PC-9 (cell line): ENCODE results near the gene ZFAND2B. TPM values are rescaled to one million over a fixed set of nuclear protein-coding genes. Genes with fewer than 3 reads are reported as not detected.

ENCODE experiments used
- BruUV-seq: library from RNA; stranded (reverse); fragments of 400-500 nt; replicated peaks from 2 replicates; lab custom pipeline; 2021; lab: Mats Ljungman, UMichigan
- CTCF ChIA-PET: fragments of 300-600 bp; sonication (Branson Sonifier 250); formaldehyde crosslinking; loops from one replicate; lab custom pipeline; 2022; ENCODE audit warnings: antibody characterized with exemption; lab: Charles Lee
- POLR2A ChIA-PET: fragments of 300-600 bp; sonication (Branson Sonifier 250); formaldehyde crosslinking; loops from one replicate; lab custom pipeline; 2022; ENCODE audit warnings: antibody characterized with exemption; ENCODE audit not compliant: unreplicated experiment; lab: Charles Lee
- DNase-seq, 2 experiments: peaks; one replicate each; pipeline versions ENCODE4 v3.0.0 to v3.0.0-alpha.2; 2015 to 2022; ENCODE audit warnings: mixed read lengths in 1 of 2
- H2AFZ ChIP-seq: fragments of 200-600 bp; sonication (generic); 2 replicates; pipeline ENCODE4 v1.8.1; 2017; ENCODE audit warnings: antibody characterized with exemption
- H3F3A ChIP-seq: fragments of 200-600 bp; sonication (generic); 2 replicates; pipeline ENCODE4 v1.8.1; 2017; ENCODE audit warnings: antibody characterized with exemption, mild to moderate bottlenecking, low read depth; ENCODE audit not compliant: insufficient read depth
- H3K27ac ChIP-seq: fragments of 200-600 bp; sonication (generic); 2 replicates; pipeline ENCODE4 v1.6.1; 2016; ENCODE audit warnings: mixed run types
- H3K27me3 ChIP-seq: fragments of 200-600 bp; sonication (generic); 2 replicates; pipeline ENCODE4 v1.6.1; 2016; ENCODE audit warnings: low read depth, mixed run types; ENCODE audit not compliant: insufficient read depth
- H3K36me3 ChIP-seq: fragments of 200-600 bp; sonication (generic); 2 replicates; pipeline ENCODE4 v1.6.1; 2016; ENCODE audit warnings: low read depth, mixed run types
- H3K4me1 ChIP-seq: fragments of 200-600 bp; sonication (generic); replicated peaks from 2 replicates; pipeline ENCODE4 v1.6.1; 2016; ENCODE audit warnings: mixed run types; ENCODE audit not compliant: insufficient read depth
- H3K4me2 ChIP-seq: fragments of 200-600 bp; sonication (generic); 2 replicates; pipeline ENCODE4 v1.6.1; 2017; ENCODE audit warnings: mixed run types
- H3K4me3 ChIP-seq: fragments of 200-600 bp; sonication (generic); 2 replicates; pipeline ENCODE4 v1.6.1; 2016; ENCODE audit warnings: mixed run types
- H3K79me2 ChIP-seq: fragments of 200-600 bp; sonication (generic); 2 replicates; pipeline ENCODE4 v1.6.1; 2017; ENCODE audit warnings: low read depth, mixed run types
- H3K9me2 ChIP-seq: fragments of 200-600 bp; sonication (generic); 2 replicates; pipeline ENCODE4 v1.8.1; 2017; ENCODE audit warnings: mild to moderate bottlenecking; ENCODE audit not compliant: insufficient read depth
- H3K9me3 ChIP-seq: fragments of 200-600 bp; sonication (generic); 2 replicates; pipeline ENCODE4 v1.8.1; 2016; ENCODE audit warnings: low read depth; ENCODE audit not compliant: insufficient read depth
- H4K20me1 ChIP-seq: fragments of 200-600 bp; sonication (generic); 2 replicates; pipeline ENCODE4 v1.8.1; 2017; ENCODE audit not compliant: insufficient read depth
- EZH2 ChIP-seq: fragments of 200-600 bp; sonication (generic); IDR thresholded peaks from 2 replicates; pipeline ENCODE4 v1.8.0; 2017; ENCODE audit warnings: antibody characterized with exemption, low read depth
- intact Hi-C: fragments of 100-400 bp; cut with micrococcal nuclease; formaldehyde crosslinking; loops from one replicate; pipeline ENCODE4 v1.10.0; 2022; ENCODE audit not compliant: unreplicated experiment
- total RNA-seq: library from RNA; stranded (reverse); gene quantifications from 2 replicates; pipeline ENCODE4 v1.2.3, GENCODE V29; 2021
- TF ChIP-seq, protein P1 (sequence below): fragments of 200-600 bp; sonication (generic); conservative IDR thresholded peaks from 2 replicates; pipeline ENCODE4 v1.6.1; 2017; ENCODE audit warnings: mixed run types, antibody characterized with exemption, mild to moderate bottlenecking, moderate library complexity

ZFAND2B gene
- total RNA-seq, 1 experiment from 2014 or later: 24.6 TPM

DNA sequence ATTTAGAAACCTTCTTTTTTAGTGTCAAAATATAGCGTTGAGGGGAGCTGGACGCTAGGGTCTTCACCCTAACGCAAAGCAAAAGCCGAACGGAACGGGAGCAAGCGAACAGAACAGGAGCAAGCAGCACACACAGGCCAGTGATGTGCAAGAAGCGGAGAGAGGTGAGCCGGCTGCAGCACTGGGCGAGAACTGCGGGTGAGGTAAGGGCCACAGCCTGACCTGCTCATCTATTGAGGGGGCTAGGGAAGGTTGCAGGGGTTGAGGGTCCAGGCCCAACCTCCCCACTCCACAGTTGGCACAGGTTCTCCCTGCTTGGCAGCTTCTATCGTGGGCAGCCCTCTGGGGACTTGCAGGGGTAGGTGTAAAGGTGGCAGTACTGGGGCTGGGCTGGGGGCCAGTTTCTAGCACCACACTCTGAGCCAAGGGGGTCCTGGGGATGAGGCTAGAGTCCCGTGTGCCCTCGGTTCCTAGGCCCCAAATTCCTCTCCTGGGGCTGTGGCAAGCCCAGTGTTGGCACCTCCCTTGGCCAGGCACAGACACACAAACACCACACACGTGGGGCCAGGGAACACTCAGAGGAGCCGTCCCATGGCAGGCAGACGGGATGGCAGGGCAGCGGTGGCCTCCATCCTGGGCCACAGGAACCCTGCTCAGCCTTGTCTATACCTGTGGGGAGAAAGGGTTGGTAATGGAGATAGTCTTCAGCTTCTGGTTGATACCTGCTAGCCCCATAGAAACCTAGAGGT is 13.4 kb downstream of the ZFAND2B start:
- no peak for TF ChIP-seq EZH2
- TF ChIP-seq, protein P1, sequence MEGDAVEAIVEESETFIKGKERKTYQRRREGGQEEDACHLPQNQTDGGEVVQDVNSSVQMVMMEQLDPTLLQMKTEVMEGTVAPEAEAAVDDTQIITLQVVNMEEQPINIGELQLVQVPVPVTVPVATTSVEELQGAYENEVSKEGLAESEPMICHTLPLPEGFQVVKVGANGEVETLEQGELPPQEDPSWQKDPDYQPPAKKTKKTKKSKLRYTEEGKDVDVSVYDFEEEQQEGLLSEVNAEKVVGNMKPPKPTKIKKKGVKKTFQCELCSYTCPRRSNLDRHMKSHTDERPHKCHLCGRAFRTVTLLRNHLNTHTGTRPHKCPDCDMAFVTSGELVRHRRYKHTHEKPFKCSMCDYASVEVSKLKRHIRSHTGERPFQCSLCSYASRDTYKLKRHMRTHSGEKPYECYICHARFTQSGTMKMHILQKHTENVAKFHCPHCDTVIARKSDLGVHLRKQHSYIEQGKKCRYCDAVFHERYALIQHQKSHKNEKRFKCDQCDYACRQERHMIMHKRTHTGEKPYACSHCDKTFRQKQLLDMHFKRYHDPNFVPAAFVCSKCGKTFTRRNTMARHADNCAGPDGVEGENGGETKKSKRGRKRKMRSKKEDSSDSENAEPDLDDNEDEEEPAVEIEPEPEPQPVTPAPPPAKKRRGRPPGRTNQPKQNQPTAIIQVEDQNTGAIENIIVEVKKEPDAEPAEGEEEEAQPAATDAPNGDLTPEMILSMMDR: no peak
- Histone ChIP-seq H4K20me1 (no peaks in the 10 kb centered on the region), H3K27ac (no peak overlapping the region), H3K79me2 (peaks cover 7% of the 10 kb centered on the region), H2AFZ (no peak overlapping the region), H3K4me2 (no peak overlapping the region), H3K4me3 (no peak overlapping the region), H3K9me2 (no peaks in the 10 kb centered on the region), H3F3A (peaks cover 16% of the 10 kb centered on the region; the same call in 1 of the 2 replicates), H3K4me1 (peaks cover 13% of the 10 kb centered on the region), H3K9me3 (no peaks in the 10 kb centered on the region), H3K27me3 (no peaks in the 10 kb centered on the region), H3K36me3 (no peaks in the 10 kb centered on the region)
- intact Hi-C loops: loop anchor here (1.0 to 2.0 kb wide), 2 partner anchors 9 to 59 kb away; partner anchors contain the start of genes ANKZF1, ATG9A and NHEJ1
- DNase-seq: no peak
- BruUV-seq: no TSS peak
- POLR2A ChIA-PET: no interaction called here
- CTCF ChIA-PET: no interaction called here

DNA sequence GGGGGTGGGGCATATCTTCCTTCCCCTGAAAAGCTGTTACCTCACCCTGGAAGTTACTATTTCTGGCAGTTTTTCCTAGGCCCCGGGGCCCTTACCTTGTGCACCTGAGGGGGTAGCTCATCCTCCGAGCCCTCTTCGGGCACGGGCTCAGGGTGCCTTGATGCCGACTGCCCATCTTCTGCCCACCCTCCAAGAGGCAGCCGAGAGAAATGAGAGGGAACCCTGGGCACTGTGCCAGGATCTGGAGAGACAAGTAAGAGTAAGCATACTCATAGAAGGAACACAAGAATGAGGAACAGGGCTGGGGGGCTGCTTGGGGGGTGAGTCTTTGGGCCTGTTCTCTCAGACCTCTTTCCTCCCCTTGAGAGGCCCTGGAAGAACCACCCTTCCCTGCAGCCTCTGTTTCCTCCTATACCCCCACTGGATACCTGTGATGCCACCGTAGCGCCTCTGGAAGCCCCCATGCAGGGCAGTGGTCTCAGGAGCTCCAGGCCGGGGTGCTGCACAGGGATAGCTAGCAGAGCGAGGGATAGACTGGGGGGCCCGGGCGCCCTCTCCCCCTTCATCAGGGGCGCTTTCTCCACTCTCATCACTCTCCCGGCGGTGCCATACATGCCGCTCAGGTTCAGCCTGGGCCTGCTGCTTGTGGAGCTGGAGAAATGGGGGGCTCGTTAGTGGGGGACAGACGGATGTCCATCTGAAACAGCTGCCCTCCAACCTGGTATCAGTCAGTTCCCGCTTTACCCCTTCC is 14.2 kb downstream of the ZFAND2B start:
- H2AFZ ChIP-seq: no peak overlapping the region
- H3K9me3 ChIP-seq: no peaks in the 10 kb centered on the region
- ChIA-PET CTCF (no interaction called here), POLR2A (no interaction called here)
- TF ChIP-seq EZH2: no peak
- TF ChIP-seq, protein P1: no peak
- BruUV-seq: no TSS peak
- peaks cover 7% of the 10 kb centered on the region for H3K79me2 ChIP-seq
- H3K27me3 ChIP-seq: no peaks in the 10 kb centered on the region
- no peaks in the 10 kb centered on the region for H4K20me1 ChIP-seq
- intact Hi-C loops: no loop called here
- H3K4me3 ChIP-seq: no peak overlapping the region
- no peak overlapping the region for H3K4me2 ChIP-seq
- DNase-seq: no peak
- no peaks in the 10 kb centered on the region for H3K36me3 ChIP-seq
- peaks cover 13% of the 10 kb centered on the region for H3K4me1 ChIP-seq
- H3F3A ChIP-seq: peaks cover 16% of the 10 kb centered on the region; the same call in 1 of the 2 replicates
- H3K27ac ChIP-seq: no peak overlapping the region
- H3K9me2 ChIP-seq: no peaks in the 10 kb centered on the region

DNA sequence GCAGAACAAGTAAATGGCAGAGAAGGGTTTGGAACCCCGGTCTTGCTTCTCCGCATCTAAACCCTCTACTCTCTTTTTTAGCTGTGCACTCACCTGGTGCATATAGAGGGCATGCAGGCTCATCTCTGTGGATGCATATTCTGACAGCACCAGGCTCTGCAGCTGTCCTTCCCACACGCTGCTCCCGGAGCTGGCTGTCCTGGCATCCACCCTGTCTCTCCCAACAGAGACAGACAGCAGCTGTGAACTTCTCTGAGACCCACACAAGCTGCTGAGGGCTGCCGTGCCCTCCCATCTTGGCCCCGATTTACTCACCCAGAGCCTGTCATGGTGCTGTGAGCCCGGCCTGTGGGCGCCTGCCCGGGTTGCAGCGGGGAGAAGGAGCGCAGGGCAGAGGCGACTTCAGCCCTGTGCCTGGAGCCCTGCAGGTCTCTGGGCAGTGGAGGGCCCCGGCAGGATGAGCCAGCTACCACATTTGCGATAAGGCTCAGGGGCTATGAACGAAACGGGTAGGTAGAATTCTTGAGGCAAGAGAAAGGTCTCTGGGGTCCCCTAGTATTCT is 15.5 kb downstream of the ZFAND2B start:
- TF ChIP-seq, protein P1: no peak
- TF ChIP-seq EZH2: no peak

More for the DNA sequence above, 15.5 kb downstream of the ZFAND2B start:
- Histone ChIP-seq H3K4me3 (no peak overlapping the region), H4K20me1 (no peaks in the 10 kb centered on the region), H3K27ac (no peak overlapping the region), H3K36me3 (no peaks in the 10 kb centered on the region), H3F3A (peaks cover 16% of the 10 kb centered on the region; the same call in 1 of the 2 replicates), H3K9me3 (no peaks in the 10 kb centered on the region), H3K4me2 (no peak overlapping the region), H3K9me2 (no peaks in the 10 kb centered on the region), H3K27me3 (no peaks in the 10 kb centered on the region), H2AFZ (no peak overlapping the region), H3K79me2 (no peaks in the 10 kb centered on the region), H3K4me1 (peaks cover 6% of the 10 kb centered on the region)
- intact Hi-C loops: no loop called here
- ChIA-PET POLR2A (no interaction called here), CTCF (no interaction called here)
- no TSS peak for BruUV-seq
- no peak for DNase-seq
